ENCODE results near the gene PLCD3.

DNA sequence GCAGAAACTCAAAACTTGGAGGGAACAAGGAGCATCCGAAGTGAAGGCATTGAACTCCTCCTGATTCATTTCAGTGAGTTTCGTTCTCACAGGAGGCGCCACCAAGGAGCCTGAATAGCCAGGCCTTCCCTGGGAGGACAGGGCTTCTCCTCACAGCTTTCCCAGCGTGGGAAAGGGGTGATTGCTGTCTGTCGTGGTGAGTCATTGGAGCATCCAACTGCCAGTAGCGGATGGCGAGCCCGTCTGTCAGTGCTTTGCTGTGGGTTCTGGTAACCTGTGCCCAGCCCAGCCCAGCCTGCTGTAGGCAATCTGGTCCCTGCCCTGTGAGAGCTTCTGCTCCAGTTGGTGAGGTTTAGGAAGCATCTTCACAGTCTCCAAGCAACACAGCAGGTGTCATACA is 28.3 kb downstream of the PLCD3 start:
- TF ChIP-seq CTCF (IDR thresholded peaks at IDR 0.05; ENCODE audit: low read depth, low read length, poor library complexity, severe bottlenecking) (no peak), EZH2phosphoT487 (IDR thresholded peaks at IDR 0.05; ENCODE audit: borderline replicate concordance, low read length) (no peak)

Measured in DOHH2 (cell line).